Right ventricle myocardium superior (tissue), 1 donor: ENCODE measurements around the gene KIF6. TPM values are rescaled to one million over a fixed set of nuclear protein-coding genes. Genes with fewer than 3 reads are reported as not detected.
A peak's percentile ranks its signal among the peaks of the same experiment; 100 is the strongest.
"Not testable (repeated sequence)": the region's sequence is repeated elsewhere in the genome, so short reads cannot be mapped to it uniquely, and the experiment has no call there.

Experiments
- ATAC-seq: fragments of 200-7000 bp; cut with Tn5 transposase; one replicate; pipeline ENCODE4 v1.9.1; 2020; ENCODE audit warnings: mild to moderate bottlenecking; ENCODE audit not compliant: poor library complexity
- DNase-seq: peaks from one replicate; pipeline ENCODE4 v3.0.0-alpha.2; 2020
- intact Hi-C: fragments of 100-400 bp; cut with DNase I; formaldehyde crosslinking; loops from one replicate; pipeline ENCODE4 v1.11.2; 2022
- total RNA-seq: library from RNA; stranded (reverse); fragmentation: NEBNext Ultra II Directional; extraction: Animal tissue kit (Norgen Biotek cat#: 25700); gene quantifications from one replicate; pipeline ENCODE4 v1.2.1, GENCODE V29; 2021
- donor health status: DM: no; HTN: yes; CAD: no; lungs with severe emphysema.

The KIF6 gene
- total RNA-seq, 1 donor from 2014 or later: 0.27 TPM

- DNase-seq: no peak
- intact Hi-C loops: no loop called here
- no peak for ATAC-seq
Measured at GRCh38 chr6:39521958-39522357, 203.2 kb downstream of the KIF6 start.

DNA sequence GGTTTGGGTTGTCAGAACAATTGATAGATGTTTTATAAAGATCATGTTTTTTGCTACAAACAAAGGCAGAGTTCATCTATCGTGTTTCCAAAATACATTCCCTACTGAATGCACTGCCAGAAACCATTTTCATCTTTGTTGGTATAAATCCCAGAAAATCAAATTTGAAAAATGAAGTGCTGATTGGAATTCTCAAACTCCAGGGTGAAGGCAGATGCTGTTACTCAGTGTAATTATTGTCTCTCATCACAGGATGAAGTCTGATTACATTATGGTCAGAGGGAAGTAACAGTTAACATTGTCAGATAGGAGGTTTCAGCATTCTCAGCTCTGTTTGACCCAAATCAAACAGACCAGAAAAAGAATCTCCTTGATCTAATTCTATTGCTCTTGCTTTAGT is 204.3 kb downstream of the KIF6 start:
- DNase-seq (no peak), ATAC-seq (peak; percentile 12)
- intact Hi-C loops: no loop called here

DNA sequence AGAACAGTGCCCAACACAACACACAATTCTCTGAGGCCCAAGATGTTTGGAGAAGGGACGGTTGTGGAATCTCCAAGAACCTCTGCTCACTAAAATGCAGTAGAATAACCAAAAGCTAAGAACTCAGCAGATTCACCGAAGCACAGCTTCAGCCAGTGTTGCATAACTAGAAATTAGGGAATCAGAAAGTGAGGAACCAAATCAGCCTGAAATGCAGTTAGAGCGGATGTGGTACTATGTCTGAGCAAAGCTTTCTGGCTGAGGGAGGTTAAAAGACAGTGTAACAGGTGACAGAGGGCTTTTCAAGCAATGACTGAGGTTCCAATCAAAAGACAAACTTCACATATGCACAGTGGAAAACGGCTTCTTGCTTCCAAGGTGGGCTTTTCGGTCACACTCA is 204.8 kb downstream of the KIF6 start:
- intact Hi-C loops: no loop called here
- no peak for DNase-seq
- ATAC-seq: peak; percentile 49

GRCh38 chr6:39518221-39518620 is 207.0 kb downstream of the KIF6 start:
- ATAC-seq (no peak), DNase-seq (no peak)
- intact Hi-C loops: no loop called here

GRCh38 chr6:39517756-39518155 is 207.5 kb downstream of the KIF6 start:
- ATAC-seq: no peak
- DNase-seq: no peak
- intact Hi-C loops: no loop called here

DNA sequence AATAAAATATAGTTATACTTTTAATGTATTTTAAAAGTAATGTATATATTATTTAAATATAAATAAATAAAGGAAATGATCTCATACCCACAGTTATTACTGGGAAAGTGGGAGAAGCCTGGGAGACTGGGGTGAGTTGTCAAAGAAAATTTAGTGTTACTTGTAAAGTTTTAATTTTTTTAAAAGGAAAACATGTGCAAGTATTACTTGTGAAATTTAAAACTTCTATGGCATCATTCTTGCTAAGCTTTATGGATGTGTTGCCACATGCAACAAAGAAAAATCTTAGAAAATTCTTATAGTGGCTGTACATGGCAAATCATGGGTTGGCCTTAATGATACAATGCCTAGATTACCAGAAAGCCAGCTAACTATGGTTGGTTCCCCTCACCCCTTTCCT is 208.7 kb downstream of the KIF6 start:
- intact Hi-C loops: no loop called here
- ATAC-seq (no peak), DNase-seq (no peak)

GRCh38 chr6:39515471-39515870 is 209.7 kb downstream of the KIF6 start:
- intact Hi-C loops: no loop called here
- ATAC-seq (no peak), DNase-seq (no peak)

GRCh38 chr6:39515006-39515405 is 210.2 kb downstream of the KIF6 start:
- DNase-seq: no peak
- intact Hi-C loops: no loop called here
- no peak for ATAC-seq

DNA sequence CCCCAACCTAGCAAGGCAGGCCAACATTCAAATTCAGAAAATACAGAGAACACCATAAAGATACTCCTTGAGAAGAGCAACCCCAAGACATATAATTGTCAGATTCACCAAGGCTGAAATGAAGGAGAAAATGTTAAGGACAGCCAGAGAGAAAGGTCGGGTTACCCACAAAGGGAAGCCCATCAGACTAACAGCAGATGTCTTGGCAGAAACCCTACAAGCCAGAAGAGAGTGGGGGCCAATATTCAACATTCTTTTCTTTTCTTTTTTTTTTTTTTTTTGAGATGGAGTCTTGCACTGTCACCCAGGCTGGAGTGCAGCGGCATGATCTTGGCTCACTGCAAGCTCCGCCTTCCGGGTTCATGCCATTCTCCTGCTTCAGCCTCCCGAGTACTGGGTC is 215.4 kb downstream of the KIF6 start:
- intact Hi-C loops, DNase-seq, ATAC-seq: not testable (repeated sequence)

DNA sequence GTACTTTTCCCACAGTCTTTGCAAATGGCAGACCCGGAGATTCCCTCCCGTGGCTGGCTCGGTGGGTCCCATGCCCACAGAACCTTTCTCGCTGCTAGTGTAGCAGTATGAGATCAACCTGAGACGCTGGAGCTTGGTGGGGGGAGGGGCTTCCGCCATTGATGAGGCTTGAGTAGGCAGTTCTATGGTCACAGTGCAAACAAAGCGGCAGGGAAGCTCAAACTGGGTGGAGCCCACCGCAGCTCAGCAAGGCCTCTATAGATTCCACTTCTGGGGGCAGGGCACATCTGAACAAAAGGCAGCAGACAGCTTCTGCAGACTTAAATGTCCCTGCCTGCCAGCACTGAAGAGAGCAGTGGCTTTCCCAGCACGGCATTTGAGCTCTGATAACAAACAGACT is 216.7 kb downstream of the KIF6 start:
- intact Hi-C loops: no loop called here
- DNase-seq: no peak
- no peak for ATAC-seq

DNA sequence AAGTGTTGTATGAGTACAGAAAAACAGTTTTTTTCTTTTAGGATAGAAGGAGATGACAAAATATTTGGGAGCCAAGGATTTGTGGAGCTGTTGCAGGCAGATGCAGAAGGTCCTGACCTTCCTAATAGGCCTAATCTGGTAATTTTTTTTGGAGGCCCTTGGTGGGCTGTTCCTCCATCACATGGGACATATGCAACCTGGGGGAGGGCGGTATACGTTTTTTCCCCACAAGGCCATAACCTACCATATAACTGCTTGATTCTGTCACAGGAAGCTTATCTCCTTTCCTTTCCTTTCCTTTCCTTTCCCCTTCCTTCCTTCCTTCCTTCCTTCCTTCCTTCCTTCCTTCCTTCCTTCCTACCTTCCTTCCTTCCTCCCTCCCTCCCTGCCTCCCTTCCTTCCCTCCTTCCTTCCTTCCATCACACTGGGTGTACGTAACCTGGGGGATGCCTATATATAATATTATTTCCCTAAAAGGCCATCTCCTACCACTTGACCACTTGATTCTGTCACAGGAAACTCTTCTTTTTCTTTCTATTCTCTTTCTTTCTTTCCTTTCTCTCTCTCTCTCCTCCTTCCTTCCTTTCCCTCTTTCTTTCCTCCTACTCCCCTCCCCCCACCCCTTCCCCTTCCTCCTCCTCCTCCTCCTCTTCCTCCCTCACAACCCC is 217.7 kb downstream of the KIF6 start:
- intact Hi-C loops: no loop called here
- ATAC-seq (no peak), DNase-seq (no peak)

DNA sequence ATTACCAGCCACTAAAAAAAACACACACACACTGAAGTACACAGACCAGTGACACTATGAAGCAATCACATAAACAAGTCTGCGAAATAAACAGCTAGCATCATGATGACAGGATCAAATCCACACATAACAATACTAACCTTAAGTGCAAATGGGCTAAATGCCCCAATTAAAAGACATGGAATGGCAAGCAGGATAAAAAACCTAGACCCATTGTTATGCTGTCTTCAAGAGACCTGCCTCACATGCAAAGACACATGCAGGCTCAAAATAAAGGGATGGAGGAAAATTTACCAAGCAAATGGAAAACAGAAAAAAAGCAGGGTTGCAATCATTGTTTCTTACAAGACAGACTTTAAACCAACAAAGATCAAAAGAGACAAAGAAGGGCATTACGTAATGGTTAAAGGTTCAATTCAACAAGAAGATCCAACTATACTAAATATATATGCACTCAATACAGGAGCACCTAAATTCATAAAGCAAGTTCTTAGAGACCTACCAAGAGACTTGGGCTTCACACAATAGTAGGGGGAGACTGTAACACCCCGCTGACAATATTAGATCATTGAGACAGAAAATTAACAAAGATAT is 222.7 kb downstream of the KIF6 start:
- ATAC-seq, DNase-seq, intact Hi-C loops: not testable (repeated sequence)

- ATAC-seq: no peak
- intact Hi-C loops: no loop called here
Measured at GRCh38 chr6:39499053-39499452, 226.2 kb downstream of the KIF6 start.

GRCh38 chr6:39498096-39498495 is 227.1 kb downstream of the KIF6 start:
- DNase-seq (no peak), ATAC-seq (no peak)
- intact Hi-C loops: no loop called here

More at GRCh38 chr6:39499053-39499452, 226.2 kb downstream of the KIF6 start:
- DNase-seq: no peak

DNA sequence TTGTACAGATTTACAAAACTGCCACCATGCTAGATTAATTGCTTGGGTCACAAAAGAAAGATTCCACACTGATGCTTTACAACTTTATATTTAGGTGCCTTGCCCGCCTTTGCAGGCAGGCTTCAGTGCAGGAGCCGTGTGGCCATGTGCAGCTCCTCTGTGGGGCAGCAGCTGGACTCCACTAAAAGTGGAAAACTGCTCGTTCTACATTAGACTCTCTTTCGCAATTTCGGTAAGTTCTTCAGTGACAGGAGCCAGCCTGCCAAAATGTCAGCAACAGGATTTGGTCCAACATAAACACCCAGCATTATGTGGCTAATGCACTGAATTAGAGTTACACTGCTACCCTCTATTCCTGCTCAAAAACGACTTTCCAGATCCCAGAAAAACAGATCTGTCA is 228.3 kb downstream of the KIF6 start:
- ATAC-seq: peak; percentile 81
- intact Hi-C loops: no loop called here
- peak; percentile 71 for DNase-seq

DNA sequence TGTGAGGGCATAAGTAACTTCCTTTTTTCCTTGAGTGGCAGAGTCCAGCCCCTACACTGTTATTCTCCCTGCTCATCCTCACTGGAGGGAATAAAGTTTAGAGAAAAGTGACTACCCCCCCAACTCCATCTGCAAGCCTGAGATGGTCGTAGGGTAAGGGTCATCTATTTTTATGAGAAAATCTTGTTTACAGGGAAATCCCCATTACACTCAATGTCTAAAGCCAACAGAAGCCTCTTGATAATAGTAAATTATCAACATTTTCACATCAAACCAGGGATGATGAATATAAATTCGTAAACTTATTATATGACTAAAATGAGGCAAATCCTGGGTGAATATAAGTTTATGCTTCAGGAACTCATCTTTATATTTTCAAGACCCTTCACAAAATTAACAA is 228.8 kb downstream of the KIF6 start:
- DNase-seq (no peak), ATAC-seq (no peak)
- intact Hi-C loops: no loop called here

DNA sequence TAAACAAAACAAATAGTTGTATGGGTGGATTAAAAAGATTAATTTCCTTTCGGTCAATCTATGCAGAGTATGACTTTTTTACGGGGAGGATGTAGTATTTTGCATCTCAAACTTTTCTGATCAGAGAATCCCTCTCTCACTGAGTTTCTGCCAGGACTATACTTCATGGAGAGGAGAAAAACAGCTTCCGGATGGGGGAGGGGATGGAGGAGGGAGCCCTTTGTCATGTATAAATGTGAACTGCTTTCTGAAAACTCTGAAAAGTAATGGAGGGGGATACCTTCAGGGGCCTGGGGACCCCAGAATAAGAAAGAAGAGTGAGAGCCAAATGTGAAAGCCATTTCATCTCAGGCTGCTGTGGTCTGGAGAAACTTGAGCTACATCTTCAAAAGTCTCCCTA is 229.6 kb downstream of the KIF6 start:
- DNase-seq: no peak
- no peak for ATAC-seq
- intact Hi-C loops: no loop called here

- intact Hi-C loops: no loop called here
- DNase-seq: no peak
- ATAC-seq: no peak
Measured at GRCh38 chr6:39494998-39495397, 230.2 kb downstream of the KIF6 start.

- no peak for DNase-seq
- intact Hi-C loops: no loop called here
- ATAC-seq: peak; percentile 47
Measured at GRCh38 chr6:39493777-39494176, 231.4 kb downstream of the KIF6 start.

DNA sequence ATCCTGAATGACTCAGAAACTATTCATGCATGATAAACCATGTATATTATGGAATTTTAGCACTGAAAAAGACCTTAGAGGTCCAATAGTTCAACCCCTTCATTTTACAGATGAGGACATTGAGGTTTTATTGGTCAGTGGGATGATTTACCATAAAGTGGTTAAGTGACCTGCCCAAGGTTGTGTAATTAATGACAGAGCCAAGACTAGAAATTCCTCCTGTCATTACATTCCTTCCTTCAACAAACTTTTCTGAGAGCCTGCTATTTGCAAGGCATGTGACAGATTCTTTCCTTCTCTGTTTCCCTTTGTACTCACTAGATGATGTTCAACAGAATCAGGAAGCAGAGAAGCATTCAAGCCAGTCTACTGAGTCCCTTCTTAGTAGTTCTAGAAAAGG is 232.0 kb downstream of the KIF6 start:
- ATAC-seq (no peak), DNase-seq (no peak)
- intact Hi-C loops: no loop called here

DNA sequence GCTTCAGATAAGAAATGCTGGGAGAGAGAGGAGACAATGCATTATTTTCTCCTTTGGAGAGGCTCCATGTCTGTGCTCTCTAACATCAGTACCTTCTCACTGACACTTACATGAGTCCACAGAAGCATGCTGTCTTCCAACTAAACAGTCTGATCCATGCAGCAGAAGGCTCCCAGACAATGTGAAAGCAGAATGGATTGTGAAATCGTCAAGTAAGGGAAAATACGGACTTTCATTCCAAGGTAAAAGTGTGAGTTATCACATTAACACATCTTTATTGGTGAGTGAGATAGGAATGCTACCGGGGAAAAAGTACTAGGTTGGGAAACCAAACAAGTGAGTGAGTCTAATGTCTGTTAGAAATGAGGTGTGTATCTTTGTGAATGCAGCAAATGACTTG is 235.1 kb downstream of the KIF6 start:
- ATAC-seq (peak; percentile 84), DNase-seq (no peak)
- intact Hi-C loops: no loop called here
